A549 (cell line): ENCODE measurements around the gene TOR1B. TPM values are rescaled to one million over a fixed set of nuclear protein-coding genes. Genes with fewer than 3 reads are reported as not detected.

Source experiments
- ATAC-seq, 2 experiments: fragments of 200-7000 bp in 1 of 2; fragments of >200 bp in 1 of 2; cut with Nextera tagmentation in 1 of 2; cut with Tn5 transposase in 1 of 2; 3 replicates each; pipeline versions ENCODE4 v1.8.0 to v1.9.1; 2018 to 2020; ENCODE audit warnings: mild to moderate bottlenecking in 1 of 2, moderate library complexity in 1 of 2
- CTCF ChIA-PET: fragments of 300-600 bp; sonication (Branson Sonifier 250); formaldehyde crosslinking; extraction: SDS; loops from one replicate; lab custom pipeline; 2021; ENCODE audit warnings: antibody characterized with exemption, inconsistent platforms; lab: Yijun Ruan, JAX
- POLR2A ChIA-PET: fragments of 350-600 bp; formaldehyde crosslinking; extraction: SDS; loops from one replicate; lab custom pipeline; 2021; ENCODE audit warnings: antibody characterized with exemption, inconsistent platforms; lab: Yijun Ruan, JAX
- DNase-seq, 2 experiments: peaks; one replicate each; pipeline versions ENCODE4 v3.0.0 to v3.0.0-alpha.2; 2011 to 2016; ENCODE audit warnings: low read depth in 1 of 2, low spot score in 1 of 2
- FAIRE-seq: peaks from 2 replicates; lab custom pipeline; 2011; peaks lifted over from hg19 to GRCh38; lab: Jason Lieb, UNC
- H3K27ac ChIP-seq, 2 experiments: fragments of >200 bp; sonication (Bioruptor Twin); formaldehyde crosslinking; 3 replicates each; pipeline ENCODE4 v1.5.1; 2016 to 2017
- H3K4me1 ChIP-seq: fragments of >200 bp; sonication (Bioruptor Twin); formaldehyde crosslinking; 3 replicates; pipeline ENCODE4 v1.6.1; 2016
- H3K4me2 ChIP-seq: fragments of >200 bp; sonication (Bioruptor Twin); formaldehyde crosslinking; 3 replicates; pipeline ENCODE4 v1.6.1; 2016
- H3K4me3 ChIP-seq: fragments of >200 bp; sonication (Bioruptor Twin); formaldehyde crosslinking; 3 replicates; pipeline ENCODE4 v1.5.1; 2016
- H3K9me3 ChIP-seq: fragments of >200 bp; sonication (Bioruptor Twin); formaldehyde crosslinking; 3 replicates; pipeline ENCODE4 v1.6.1; 2016
- ATOH8 ChIP-seq: fragments of 250-450 bp; sonication (Bioruptor Pico); IDR thresholded peaks from 2 replicates; pipeline ENCODE4 v1.5.0; 2020; ENCODE audit warnings: low read depth, mild to moderate bottlenecking, moderate library complexity
- CBX2 ChIP-seq: fragments of 200-600 bp; sonication (generic); IDR thresholded peaks from 2 replicates; pipeline ENCODE4 v1.6.1; 2016; ENCODE audit warnings: low read depth, mild to moderate bottlenecking, borderline replicate concordance
- CBX8 ChIP-seq: fragments of 200-600 bp; sonication (generic); IDR thresholded peaks from 2 replicates; pipeline ENCODE4 v1.6.1; 2016
- E2F6 ChIP-seq: IDR thresholded peaks from 2 replicates; pipeline ENCODE4 v1.6.1; 2012; ENCODE audit warnings: low read depth, borderline replicate concordance
- EHF ChIP-seq: fragments of 250-450 bp; sonication (Bioruptor Pico); IDR thresholded peaks from 2 replicates; pipeline ENCODE4 v1.5.0; 2020; ENCODE audit warnings: mild to moderate bottlenecking
- EHMT2 ChIP-seq: fragments of 200-600 bp; sonication (generic); IDR thresholded peaks from 2 replicates; pipeline ENCODE4 v1.6.1; 2016; ENCODE audit warnings: antibody characterized with exemption, low read depth, mild to moderate bottlenecking, moderate library complexity
- FOSB ChIP-seq: fragments of 250-450 bp; sonication (Bioruptor Pico); IDR thresholded peaks from 2 replicates; pipeline ENCODE4 v1.5.0; 2020; ENCODE audit warnings: mild to moderate bottlenecking, moderate library complexity
- FOSL2 ChIP-seq, 2 experiments: fragments of 450-650 bp in 1 of 2; fragments of >200 bp in 1 of 2; sonication (Bioruptor Twin) in 1 of 2; formaldehyde crosslinking; IDR thresholded peaks; 2 replicates each; pipeline versions ENCODE4 v1.5.0 to v1.6.1; 2016 to 2020; ENCODE audit warnings: mild to moderate bottlenecking in 1 of 2, moderate library complexity in 1 of 2
- HDAC2 ChIP-seq: fragments of 200-600 bp; sonication (generic); IDR thresholded peaks from 2 replicates; pipeline ENCODE4 v1.6.1; 2016
- HEYL ChIP-seq: fragments of 250-450 bp; sonication (Bioruptor Pico); IDR thresholded peaks from 2 replicates; pipeline ENCODE4 v1.8.0; 2021; ENCODE audit warnings: mild to moderate bottlenecking, moderate library complexity
- HOXA7 ChIP-seq: fragments of 250-450 bp; sonication (Bioruptor Pico); IDR thresholded peaks from 2 replicates; pipeline ENCODE4 v1.5.0; 2020; ENCODE audit warnings: mild to moderate bottlenecking, moderate library complexity
- HOXB5 ChIP-seq: fragments of 250-450 bp; sonication (Bioruptor Pico); IDR thresholded peaks from 2 replicates; pipeline ENCODE4 v1.5.0; 2020; ENCODE audit warnings: mild to moderate bottlenecking, moderate library complexity
- JUNB ChIP-seq: fragments of >200 bp; sonication (Bioruptor Twin); formaldehyde crosslinking; IDR thresholded peaks from 2 replicates; pipeline ENCODE4 v1.6.1; 2016
- KDM5A ChIP-seq: fragments of 200-600 bp; sonication (generic); IDR thresholded peaks from 2 replicates; pipeline ENCODE4 v1.6.1; 2016; ENCODE audit warnings: antibody characterized with exemption, mild to moderate bottlenecking
- MAFK ChIP-seq: fragments of 450-650 bp; IDR thresholded peaks from 2 replicates; pipeline ENCODE4 v1.6.1; 2014; ENCODE audit not compliant: partially characterized antibody
- MAZ ChIP-seq: fragments of 150-350 bp; IDR thresholded peaks from 2 replicates; pipeline ENCODE4 v1.6.1; 2014; ENCODE audit warnings: antibody characterized with exemption, low read depth, low read length, borderline replicate concordance
- MYC ChIP-seq: IDR thresholded peaks from 2 replicates; pipeline ENCODE4 v1.6.1; 2012; ENCODE audit warnings: mild to moderate bottlenecking, inconsistent platforms, low read length, improper control_type of control experiment, borderline replicate concordance
- NPAS2 ChIP-seq: fragments of 250-450 bp; sonication (Bioruptor Pico); IDR thresholded peaks from 2 replicates; pipeline ENCODE4 v1.8.0; 2022; ENCODE audit warnings: mild to moderate bottlenecking, moderate library complexity, borderline replicate concordance
- RCOR1 ChIP-seq: fragments of 150-350 bp; IDR thresholded peaks from 2 replicates; pipeline ENCODE4 v1.6.1; 2014; ENCODE audit warnings: antibody characterized with exemption, low read length, low read depth
- RFX5 ChIP-seq: fragments of 450-650 bp; IDR thresholded peaks from 2 replicates; pipeline ENCODE4 v1.7.1; 2014; ENCODE audit warnings: antibody characterized with exemption, mild to moderate bottlenecking, moderate library complexity
- RNF2 ChIP-seq: fragments of 200-600 bp; sonication (generic); IDR thresholded peaks from 2 replicates; pipeline ENCODE4 v1.6.1; 2016; ENCODE audit warnings: low read depth, mild to moderate bottlenecking, antibody characterized with exemption, moderate library complexity, borderline replicate concordance
- SMC3 ChIP-seq: fragments of >200 bp; sonication (Bioruptor Twin); formaldehyde crosslinking; IDR thresholded peaks from 3 replicates; pipeline ENCODE4 v1.6.1; 2018; ENCODE audit warnings: inconsistent platforms
- TFCP2L1 ChIP-seq: fragments of 250-450 bp; sonication (Bioruptor Pico); IDR thresholded peaks from 2 replicates; pipeline ENCODE4 v1.5.0; 2021; ENCODE audit warnings: mild to moderate bottlenecking
- TP53 ChIP-seq: fragments of 250-450 bp; sonication (Bioruptor Pico); IDR thresholded peaks from 2 replicates; pipeline ENCODE4 v1.5.0; 2021; ENCODE audit warnings: mild to moderate bottlenecking, moderate library complexity
- ZFP36 ChIP-seq: fragments of 450-650 bp; IDR thresholded peaks from 2 replicates; pipeline ENCODE4 v1.6.1; 2014; ENCODE audit warnings: borderline replicate concordance; ENCODE audit not compliant: partially characterized antibody
- WGBS: methylation state at CpG from one replicate; pipeline ENCODE4 v1.1.6; 2017; ENCODE audit errors: missing lambda C conversion rate; 5-methylcytosine and 5-hydroxymethylcytosine counted together
- polyA plus RNA-seq, 4 experiments: library from polyadenylated mRNA; depleted of rRNA in 3 of 4; stranded (reverse); fragments of >200 nt; fragmentation: RNase III in 1 of 4; extraction: RNeasy Plus Mini Kit Qiagen cat#74134 plus additional on column Dnase treatment in 1 of 4; gene quantifications; 2 replicates in 3 of 4; 3 replicates in 1 of 4; pipeline ENCODE4 v1.2.3, GENCODE V29; 2011 to 2017
- TF ChIP-seq, protein P1 (sequence below): fragments of 150-350 bp; IDR thresholded peaks from 2 replicates; pipeline ENCODE4 v1.6.1; 2014; ENCODE audit warnings: low read depth, mild to moderate bottlenecking, low read length
- TF ChIP-seq, protein P2 (sequence below): fragments of >200 bp; sonication (Bioruptor Twin); formaldehyde crosslinking; IDR thresholded peaks from 3 replicates; pipeline ENCODE4 v1.5.1; 2016

TOR1B gene
- polyA plus RNA-seq, 2 of the 4 experiments (the other 2 are of a cell fraction) = 24.9 to 32.4 TPM

- TF ChIP-seq HDAC2 (no peak), E2F6 (no peak), HOXA7 (CRISPR knock-in tag) (no peak), KDM5A (no peak), FOSB (CRISPR knock-in tag) (no peak), FOSL2 (IDR thresholded peaks at IDR 0.05) (no peak), FOSL2 (CRISPR knock-in tag; IDR thresholded peaks at IDR 0.05) (no peak), MYC (no peak), NPAS2 (no peak), RCOR1 (no peak), MAZ (no peak), EHF (CRISPR knock-in tag) (no peak), HOXB5 (CRISPR knock-in tag) (no peak), CBX8 (no peak), MAFK (no peak), HEYL (CRISPR knock-in tag) (no peak), TP53 (no peak), RNF2 (no peak), CBX2 (no peak)
- TF ChIP-seq, protein P1, sequence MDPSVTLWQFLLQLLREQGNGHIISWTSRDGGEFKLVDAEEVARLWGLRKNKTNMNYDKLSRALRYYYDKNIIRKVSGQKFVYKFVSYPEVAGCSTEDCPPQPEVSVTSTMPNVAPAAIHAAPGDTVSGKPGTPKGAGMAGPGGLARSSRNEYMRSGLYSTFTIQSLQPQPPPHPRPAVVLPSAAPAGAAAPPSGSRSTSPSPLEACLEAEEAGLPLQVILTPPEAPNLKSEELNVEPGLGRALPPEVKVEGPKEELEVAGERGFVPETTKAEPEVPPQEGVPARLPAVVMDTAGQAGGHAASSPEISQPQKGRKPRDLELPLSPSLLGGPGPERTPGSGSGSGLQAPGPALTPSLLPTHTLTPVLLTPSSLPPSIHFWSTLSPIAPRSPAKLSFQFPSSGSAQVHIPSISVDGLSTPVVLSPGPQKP = no peak
- TF ChIP-seq, all 56 proteins: peak for 0
- Histone ChIP-seq H3K4me3 (no peak overlapping the region), H3K4me1 (peaks cover 18% of the 10 kb centered on the region), H3K9me3 (no peaks in the 10 kb centered on the region), H3K27ac (no peak overlapping the region), H3K4me2 (peak overlapping the region; percentile 33; the same call in 2 of the 3 replicates)
- no peak for FAIRE-seq
- 66% methylated on average over 6 of the region's 6 CpGs for WGBS
- ChIA-PET POLR2A (interaction anchor here (0.6 kb wide), 1 partner anchor 759 kb away, joined by 3 read pairs; no protein-coding TSS in a partner anchor), CTCF (interaction anchor here (1.1 to 2.5 kb wide), 5 partner anchors 21 to 643 kb away, joined by 3 to 8 read pairs (median 5); no protein-coding TSS in a partner anchor)
- peak in 1 of 2 experiments; percentile 28; a peak in 2 of 6 replicates for ATAC-seq
- no peak for DNase-seq
Observed at GRCh38 chr9:129810788-129811187, 7.8 kb downstream of the TOR1B start.

DNA sequence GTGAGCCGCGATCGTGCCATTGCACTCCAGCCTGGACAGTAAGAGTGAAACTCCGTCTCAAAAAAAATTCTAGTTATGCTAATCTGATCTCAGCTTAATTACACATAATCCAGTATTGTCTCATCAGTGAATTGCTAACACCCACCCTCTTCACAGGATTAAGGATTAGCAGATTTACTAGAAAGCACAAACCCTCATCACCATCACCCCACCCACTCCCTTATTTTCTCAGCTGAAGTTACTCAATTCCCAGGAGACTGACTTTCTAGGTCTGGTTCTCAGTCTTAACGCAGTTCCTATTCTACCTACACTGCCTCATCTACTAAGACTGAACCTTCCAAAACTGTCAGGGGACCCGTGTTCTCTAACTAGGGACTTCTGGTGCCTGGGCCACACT lies 9.0 kb downstream of the TOR1B start:
- DNase-seq = no peak
- no peak overlapping the region for H3K4me3 ChIP-seq
- H3K4me2 ChIP-seq = no peak overlapping the region
- no peaks in the 10 kb centered on the region for H3K9me3 ChIP-seq
- CTCF ChIA-PET = interaction anchor here (0.6 to 2.5 kb wide), 7 partner anchors 9 to 644 kb away, joined by 3 to 8 read pairs (median 5); partner anchors contain the start of gene TOR1B
- no peak overlapping the region for H3K27ac ChIP-seq
- H3K4me1 ChIP-seq = peaks cover 18% of the 10 kb centered on the region
- no peak for ATAC-seq
- POLR2A ChIA-PET = no interaction called here
- TF ChIP-seq ZFP36 (no peak), MYC (no peak), EHMT2 (no peak), E2F6 (no peak), RNF2 (no peak), ATOH8 (no peak), TFCP2L1 (CRISPR knock-in tag) (no peak), RFX5 (no peak), SMC3 (no peak), JUNB (no peak)
- TF ChIP-seq, protein P2, sequence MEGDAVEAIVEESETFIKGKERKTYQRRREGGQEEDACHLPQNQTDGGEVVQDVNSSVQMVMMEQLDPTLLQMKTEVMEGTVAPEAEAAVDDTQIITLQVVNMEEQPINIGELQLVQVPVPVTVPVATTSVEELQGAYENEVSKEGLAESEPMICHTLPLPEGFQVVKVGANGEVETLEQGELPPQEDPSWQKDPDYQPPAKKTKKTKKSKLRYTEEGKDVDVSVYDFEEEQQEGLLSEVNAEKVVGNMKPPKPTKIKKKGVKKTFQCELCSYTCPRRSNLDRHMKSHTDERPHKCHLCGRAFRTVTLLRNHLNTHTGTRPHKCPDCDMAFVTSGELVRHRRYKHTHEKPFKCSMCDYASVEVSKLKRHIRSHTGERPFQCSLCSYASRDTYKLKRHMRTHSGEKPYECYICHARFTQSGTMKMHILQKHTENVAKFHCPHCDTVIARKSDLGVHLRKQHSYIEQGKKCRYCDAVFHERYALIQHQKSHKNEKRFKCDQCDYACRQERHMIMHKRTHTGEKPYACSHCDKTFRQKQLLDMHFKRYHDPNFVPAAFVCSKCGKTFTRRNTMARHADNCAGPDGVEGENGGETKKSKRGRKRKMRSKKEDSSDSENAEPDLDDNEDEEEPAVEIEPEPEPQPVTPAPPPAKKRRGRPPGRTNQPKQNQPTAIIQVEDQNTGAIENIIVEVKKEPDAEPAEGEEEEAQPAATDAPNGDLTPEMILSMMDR = no peak
- FAIRE-seq = no peak
- 88% methylated on average over 6 of the region's 6 CpGs for WGBS
